ENCODE measurements around the gene BMP3.
"Not testable (repeated sequence)": the region's sequence is repeated elsewhere in the genome, so short reads cannot be mapped to it uniquely, and the experiment has no call there.

The BMP3 gene

DNA sequence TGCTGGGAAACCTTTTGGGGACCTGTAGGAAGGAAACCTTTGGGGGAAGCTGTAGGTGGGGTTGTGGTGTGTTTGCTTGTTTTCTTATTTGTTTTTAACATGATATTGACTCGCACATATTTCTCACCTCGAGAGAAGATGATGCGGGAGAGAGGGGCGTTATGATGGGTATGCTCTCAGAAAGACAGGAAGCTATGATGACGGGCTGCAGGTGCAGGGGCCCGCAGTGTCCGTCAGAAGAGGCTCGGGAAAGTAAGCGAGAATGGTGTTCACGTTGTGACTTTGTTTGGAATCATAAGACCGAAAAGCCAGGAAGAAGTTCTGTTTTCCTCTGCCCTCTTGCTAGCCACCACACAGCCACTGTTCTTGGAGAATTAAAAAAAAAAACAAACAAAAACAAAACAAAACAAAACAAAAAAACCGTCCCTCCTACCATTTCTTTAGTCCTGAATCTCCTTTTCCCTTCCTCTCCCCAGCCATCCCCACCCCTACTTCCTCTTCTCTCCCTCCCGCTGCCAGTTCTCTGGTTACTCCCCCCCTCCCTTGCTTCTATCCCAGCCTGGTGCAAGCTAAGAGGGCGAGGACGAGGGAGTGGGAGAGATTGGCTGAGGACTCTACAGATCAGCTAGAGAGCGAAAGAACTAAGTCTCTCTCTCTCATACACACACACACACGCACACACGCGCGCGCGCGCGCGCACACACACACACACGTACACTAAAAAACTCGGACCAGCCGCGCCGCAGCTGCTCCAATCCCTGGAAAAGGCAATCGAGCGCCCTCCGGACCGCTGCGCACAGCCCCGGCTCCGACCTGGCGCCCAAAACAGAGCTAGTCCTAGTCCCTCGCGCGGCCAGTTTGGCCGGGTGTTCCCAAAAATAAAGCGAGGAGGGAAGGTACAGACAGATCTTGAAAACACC is at the start of gene BMP3:
BMP3 (plus strand) TSS at position 648 of the 920 bp plus-strand sequence. CDS start 577 bp downstream, outside the sequence.
- no peak for DNase-seq

GRCh38 chr4:80986011-80986410 is 44.5 kb upstream of the BMP3 start:
- DNase-seq: no peak

DNA sequence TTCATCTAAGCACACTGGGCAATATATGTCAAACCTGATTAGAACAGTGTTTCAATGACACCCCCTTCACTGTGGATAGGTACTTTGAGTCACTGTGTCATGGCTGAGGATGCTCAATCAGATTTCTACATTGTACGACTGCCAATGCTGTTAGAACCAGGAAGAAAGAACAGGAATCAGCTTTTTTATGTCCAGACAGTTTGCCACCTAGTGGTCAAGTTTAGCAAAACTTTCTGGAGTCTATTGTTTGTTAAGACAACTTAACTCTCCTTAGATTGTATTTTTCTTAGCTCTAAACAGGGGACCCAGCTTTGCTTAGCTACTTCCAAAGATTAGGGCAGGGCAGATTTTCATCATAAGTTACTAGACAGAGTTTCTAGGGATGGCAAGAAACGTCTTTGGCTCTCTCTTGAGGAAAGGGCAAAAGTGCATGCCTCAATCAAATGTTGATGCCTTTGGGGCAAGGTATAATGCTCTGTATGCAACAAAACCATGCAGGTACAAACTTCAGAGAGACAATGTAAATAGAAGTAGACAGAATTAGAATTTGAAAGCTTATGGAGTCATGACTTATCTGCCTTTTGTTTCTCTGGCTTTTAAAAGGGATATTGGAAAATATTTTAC is 40.5 kb upstream of the BMP3 start:
- no peak for DNase-seq

DNA sequence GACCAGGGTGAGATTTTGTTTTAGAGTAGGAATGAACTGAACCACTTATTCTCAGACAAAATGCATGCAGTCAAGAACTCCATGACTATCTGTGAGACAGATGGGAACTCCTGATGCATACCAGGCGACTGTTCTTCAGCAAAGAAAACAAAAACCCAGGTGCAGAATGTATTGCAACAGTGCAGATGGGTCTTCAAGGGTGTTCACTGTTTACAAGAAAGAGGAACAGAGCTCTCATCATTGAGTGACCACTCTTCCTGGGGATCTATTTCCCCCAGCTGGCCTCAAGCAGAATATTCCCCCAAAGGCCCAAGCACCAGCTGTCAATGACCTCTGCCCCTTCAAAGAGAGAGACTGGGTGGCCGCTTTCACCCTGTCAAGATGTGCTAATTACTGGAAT is 39.7 kb upstream of the BMP3 start:
- no peak for DNase-seq

DNA sequence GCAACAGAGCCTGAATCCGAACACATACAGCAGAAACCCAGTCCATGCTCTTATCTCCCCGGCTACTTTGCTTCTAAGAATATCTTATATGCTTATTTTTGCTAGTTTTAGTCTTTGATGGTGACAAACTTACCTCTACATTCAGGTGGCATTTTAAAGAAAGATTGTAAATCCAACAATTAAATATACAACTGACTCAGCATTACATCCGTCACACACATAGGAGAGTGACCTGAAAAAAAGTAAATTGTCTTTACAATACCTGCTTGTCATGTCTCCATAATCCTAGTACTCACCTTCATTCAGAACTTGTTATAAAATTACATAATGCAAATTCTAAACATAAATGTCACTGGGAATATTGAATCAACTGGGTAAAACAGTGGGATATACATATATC is 30.6 kb upstream of the BMP3 start:
- no peak for DNase-seq

- no peak for DNase-seq
Observed at GRCh38 chr4:81003597-81004111, 26.9 kb upstream of the BMP3 start.

DNA sequence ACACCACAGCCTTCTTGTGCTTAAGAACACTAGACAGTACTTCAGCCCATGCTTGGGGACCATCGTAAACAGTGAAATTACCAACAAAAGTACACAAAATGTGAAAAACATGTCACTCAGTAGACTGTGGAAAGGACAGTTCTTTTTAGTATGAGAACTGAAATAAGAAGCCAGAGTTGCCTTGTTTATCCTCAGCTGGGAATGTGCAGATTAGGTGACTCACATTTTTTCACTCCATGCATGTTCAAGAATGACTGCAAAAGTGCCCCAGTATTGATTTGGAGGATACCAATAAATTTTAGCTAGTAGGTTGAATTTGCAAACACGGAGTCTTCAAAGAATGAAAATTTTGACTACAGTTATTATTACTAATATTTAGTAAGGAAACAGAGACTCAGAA is 23.1 kb upstream of the BMP3 start:
- DNase-seq: no peak

- not testable (repeated sequence) for DNase-seq
Observed at GRCh38 chr4:81016566-81016965, 13.9 kb upstream of the BMP3 start.

DNA sequence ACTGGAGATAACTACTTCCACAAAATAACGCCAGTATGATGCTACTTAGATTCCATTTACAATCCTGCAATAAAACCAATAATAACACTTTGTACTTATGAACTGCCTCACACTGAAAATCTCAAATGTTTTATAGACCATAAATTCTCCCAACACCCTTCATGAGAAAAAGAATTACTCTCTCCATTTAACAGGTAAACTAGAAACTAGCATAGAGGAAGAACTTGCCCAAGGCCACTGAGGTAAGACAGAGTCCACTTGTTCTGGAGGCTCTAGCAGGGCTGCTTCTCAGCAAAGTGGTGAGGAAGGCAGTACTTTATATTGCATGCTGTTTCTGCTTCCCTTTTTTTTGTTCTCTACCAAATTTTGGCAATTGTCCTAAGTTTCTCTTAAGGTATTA is 11.5 kb upstream of the BMP3 start:
- no peak for DNase-seq

DNA sequence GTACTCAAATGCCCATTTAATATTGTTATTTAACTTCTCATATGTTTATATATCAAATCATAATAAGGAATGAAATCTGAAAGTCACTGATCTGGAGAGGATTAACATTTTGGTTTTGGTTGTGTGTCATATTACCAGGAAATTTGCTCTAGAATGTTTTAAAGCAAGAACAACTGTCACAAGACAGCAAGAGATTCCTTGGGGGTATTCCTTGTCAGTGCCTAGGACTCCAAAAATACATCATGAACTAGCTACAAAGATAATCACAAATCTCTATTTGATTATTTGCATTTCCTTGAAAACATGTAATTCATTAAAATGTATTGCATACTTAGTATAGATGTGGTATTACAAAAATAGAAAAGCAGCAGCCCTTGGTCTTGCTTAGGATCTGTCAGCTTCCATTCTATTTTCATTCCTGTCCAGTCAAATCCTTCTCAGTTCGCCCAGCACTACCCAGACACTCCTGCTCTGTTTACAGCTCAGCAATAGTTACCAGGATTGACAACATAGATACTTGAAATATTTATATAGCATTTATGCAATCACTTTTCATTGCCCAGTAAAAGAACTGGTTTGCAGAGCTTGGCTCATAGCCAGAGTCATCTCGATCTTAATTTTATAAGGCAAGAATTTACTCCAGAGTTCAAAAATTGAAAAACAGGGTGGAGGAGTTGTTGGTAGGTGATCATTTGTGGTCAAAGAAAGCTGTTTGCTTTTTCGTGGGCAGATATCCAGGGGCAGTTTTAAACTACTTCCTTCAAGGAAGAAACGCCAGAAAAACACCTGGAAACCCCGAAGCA is 9.2 kb upstream of the BMP3 start:
- DNase-seq: no peak

DNA sequence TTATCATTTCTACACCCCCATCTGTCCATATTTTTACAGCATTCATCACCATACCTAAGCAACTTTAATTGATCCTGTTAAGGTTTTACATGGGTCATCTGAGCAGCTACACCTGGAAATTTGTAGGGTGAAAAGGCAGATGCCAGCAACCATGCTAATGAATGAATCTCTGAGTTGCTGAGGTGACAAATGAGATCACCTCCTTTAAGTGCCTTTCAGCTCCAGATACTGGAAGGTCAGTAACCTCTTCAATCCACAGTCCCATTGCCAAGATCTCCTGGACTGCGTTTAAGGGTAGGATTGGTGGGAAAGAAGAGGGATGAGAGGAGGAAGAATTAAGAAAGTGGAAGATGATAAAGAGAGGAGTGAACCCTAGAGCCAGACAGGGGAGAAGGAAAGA is 8.5 kb upstream of the BMP3 start:
- DNase-seq: no peak

- DNase-seq: no peak
Observed at GRCh38 chr4:81023484-81023883, 7.0 kb upstream of the BMP3 start.

GRCh38 chr4:81030981-81031791 is 678 bp downstream of the BMP3 start:
- DNase-seq: no peak

DNA sequence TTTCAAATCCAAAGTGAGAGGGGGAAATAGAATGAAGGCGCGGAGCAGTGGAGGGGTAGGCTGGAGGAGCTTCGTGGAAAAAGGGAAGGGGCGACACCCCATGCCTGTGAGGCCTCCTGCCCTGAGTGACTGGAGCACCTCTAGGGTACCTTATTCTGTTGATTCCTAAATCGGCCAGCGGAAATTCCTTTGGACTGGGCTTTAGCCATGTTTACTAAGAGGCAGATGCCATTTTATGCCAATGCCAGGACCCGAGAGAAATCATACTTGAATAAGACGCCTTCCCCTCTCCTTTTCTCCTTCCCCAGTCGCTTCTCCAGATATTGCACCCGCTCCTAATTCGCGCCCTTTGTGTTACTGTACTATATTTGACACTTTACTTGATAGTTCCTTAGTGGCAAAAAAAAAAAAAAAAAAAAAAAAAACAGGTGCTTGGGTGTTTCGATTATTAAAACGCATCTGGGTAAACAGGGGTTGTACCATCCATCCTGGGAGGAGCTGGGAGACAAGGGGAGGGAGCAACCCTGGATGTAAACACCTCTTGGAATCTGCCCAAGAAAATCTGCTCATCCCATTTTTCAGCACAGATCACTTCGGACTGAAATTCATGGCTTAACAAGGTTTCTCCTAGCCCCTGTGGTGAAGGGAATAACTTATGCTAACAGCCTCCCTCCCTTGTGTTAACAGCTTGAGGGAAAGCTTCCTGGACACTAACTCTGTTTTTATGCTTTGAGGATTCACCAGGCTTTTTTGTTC is 1.5 kb downstream of the BMP3 start:
- no peak for DNase-seq

DNA sequence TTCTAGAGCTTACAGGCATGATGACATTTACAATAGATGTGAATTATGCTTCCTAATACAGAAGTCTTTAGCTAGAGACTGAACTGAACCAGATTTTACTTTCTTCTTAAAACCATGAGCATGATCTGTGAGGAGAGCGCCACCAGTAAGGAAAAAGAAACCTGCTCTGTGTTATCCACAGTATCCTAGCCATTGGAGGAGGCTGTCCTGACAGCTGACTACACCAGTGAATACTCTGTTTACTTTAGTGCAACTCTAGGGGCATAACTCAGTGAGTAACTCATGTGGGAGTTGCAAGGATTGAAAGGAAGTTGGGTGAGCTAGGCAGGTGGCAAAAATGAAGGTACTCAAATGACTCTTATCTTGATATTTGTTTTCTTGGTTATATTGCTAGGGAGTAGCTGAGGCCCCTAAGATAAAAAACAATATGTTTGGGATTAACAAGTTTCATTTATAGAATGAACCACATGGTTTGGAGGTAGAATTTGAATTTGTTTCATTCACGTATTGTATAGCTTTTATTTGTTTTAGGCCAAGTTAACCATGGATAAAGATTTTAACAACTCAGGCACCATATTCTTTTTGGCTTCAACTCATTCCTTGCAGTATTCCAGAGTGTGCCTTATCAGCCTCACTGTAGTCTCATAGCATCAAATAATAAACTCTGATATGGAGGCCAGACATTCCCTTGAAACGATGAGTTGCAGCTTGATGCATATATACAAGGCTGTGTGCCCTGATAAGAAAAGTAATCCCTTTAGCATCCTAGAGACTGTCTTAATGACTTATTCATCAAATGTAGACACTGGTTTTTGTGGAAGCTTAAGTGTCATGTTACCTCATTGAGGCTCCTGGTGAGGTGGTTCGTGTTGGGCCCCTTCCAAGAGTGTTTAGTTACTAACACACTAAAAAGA is 2.5 kb downstream of the BMP3 start:
- no peak for DNase-seq

GRCh38 chr4:81038636-81039350 is 8.3 kb downstream of the BMP3 start:
- DNase-seq: no peak

- DNase-seq: no peak
Observed at GRCh38 chr4:81039351-81039972, 9.0 kb downstream of the BMP3 start.

DNA sequence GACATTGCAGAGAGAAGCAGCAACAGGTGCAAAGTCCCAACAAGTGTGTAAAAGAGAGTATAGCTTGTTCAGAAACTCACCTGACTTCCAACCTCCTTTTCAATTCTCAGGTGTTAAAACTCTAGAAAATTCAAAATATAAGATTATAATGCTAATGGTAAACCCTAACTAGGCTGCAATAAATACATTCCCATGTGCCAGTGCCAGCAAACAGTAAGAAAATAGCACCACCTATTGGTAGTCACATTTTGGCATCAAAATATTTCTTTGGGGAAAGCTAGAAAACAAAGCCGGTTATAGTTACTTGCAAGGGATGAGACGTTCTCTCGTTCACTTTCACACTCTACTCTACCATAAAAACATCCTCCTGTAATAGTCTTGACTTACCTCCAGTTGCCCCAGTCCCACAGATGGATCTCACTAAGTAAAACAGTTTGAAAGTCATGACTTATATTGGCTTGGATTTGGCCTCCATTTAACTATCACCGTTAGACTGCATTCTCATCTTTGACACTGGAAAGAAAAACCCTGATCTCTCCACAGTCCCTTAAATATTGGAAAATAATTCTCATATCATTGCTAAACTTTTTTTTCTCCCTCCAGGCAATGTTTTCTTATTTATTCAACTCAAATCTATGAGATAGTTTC is 9.6 kb downstream of the BMP3 start:
- DNase-seq: no peak
